ENCODE measurements around the gene TMIGD2. TPM values are rescaled to one million over a fixed set of nuclear protein-coding genes. Genes with fewer than 3 reads are reported as not detected.

TMIGD2 gene
- total RNA-seq, 4 donors from 2014 or later: not detected

DNA sequence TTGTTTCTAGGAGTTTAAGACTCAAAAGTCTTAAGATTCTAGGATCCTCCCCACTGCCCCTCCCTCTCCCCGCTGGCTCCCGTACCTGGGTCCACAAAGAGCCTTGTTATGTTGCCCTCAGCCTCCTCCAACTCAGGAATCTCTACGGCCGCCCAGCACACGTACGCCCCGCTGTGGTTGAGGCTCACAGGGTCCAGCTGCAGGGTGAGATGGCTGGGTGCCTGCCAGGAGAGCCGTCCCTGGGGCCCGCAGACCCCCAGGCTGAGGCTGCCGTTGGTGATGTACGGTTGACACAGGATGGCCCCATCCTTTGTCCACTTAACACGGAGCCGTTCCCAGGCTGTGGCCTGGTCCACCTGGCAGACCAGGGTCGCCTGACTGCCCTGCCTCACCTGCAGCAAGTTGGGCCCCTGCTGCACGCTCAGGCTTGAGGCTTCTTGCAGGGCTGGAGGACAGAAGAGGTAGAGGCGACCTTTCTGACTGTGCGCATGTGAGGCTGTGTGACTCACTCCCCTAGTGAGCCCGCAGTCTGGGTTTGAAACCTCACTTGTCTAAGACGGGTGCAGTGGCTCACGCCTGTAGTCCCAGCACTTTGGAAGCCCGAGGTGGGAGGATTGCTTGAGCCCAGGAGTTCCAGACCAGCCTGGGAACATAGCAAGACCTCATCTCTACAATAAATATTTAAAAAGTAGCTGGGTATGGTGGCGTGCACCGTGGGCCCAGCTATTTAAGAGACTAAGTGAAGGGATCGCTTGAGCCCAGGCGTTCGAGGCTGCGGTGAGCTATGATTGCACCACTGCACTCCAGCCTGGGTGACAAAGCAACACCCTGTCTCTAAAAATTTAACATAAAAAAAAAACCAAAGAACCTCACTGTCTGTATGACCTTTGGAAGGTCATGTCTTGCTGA is 4.0 kb downstream of the TMIGD2 start:
- WGBS: 89% methylated on average over 16 of the region's 27 CpGs
- Histone ChIP-seq H3K4me1 (peaks cover 5% of the 10 kb centered on the region), H3K27ac (no peak overlapping the region), H3K36me3 (no peaks in the 10 kb centered on the region), H3K9me3 (no peaks in the 10 kb centered on the region), H3K27me3 (peaks cover 13% of the 10 kb centered on the region), H3K4me3 (no peak overlapping the region)
- no peak for TF ChIP-seq POLR2A (IDR thresholded peaks at IDR 0.05)
- no peak for TF ChIP-seq EP300 (IDR thresholded peaks at IDR 0.05)
- TF ChIP-seq CTCF (IDR thresholded peaks at IDR 0.05): no peak
- TF ChIP-seq POLR2AphosphoS5 (IDR thresholded peaks at IDR 0.05): no peak
- DNase-seq (ENCODE audit: low spot score in 2 of 2): no peak

GRCh38 chr19:4295972-4296771 is 6.0 kb downstream of the TMIGD2 start:
- Histone ChIP-seq H3K4me1 (peaks cover 5% of the 10 kb centered on the region), H3K9me3 (no peaks in the 10 kb centered on the region), H3K27ac (no peak overlapping the region), H3K4me3 (no peak overlapping the region), H3K27me3 (peaks cover 18% of the 10 kb centered on the region), H3K36me3 (no peaks in the 10 kb centered on the region)
- no peak for TF ChIP-seq EP300 (IDR thresholded peaks at IDR 0.05)
- TF ChIP-seq POLR2AphosphoS5 (IDR thresholded peaks at IDR 0.05): no peak
- no peak for DNase-seq (ENCODE audit: low spot score in 2 of 2)
- WGBS: 51% methylated on average over 12 of the region's 14 CpGs

DNA sequence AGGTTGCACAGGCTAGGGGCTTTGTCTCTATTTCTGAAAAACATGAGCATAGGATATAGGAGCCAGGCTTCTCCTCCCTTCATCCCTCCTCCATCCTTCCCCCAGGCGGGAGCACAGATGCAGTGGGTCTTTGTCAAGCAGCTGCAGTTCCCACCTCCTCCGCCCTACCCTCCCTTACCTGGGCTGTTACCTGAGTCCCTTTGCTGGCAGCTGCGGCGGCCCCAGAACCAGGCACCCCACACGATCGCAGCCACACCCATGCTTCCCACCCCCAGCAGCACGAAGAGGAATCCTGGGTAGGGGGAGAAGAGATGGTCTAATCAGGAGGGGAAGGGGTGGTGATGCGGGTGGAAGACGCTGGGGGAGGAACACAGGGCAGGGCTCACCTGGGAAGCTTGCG is 7.8 kb downstream of the TMIGD2 start:
- 41% methylated on average over 10 of the region's 10 CpGs for WGBS
- Histone ChIP-seq H3K4me1 (peaks cover 5% of the 10 kb centered on the region), H3K27me3 (peaks cover 23% of the 10 kb centered on the region)

GRCh38 chr19:4292515-4292914 is 9.7 kb downstream of the TMIGD2 start:
- H3K9me3 ChIP-seq: no peaks in the 10 kb centered on the region
- TF ChIP-seq POLR2A (IDR thresholded peaks at IDR 0.05) (no peak), EP300 (IDR thresholded peaks at IDR 0.05) (no peak), CTCF (IDR thresholded peaks at IDR 0.05) (no peak)
- H3K4me3 ChIP-seq: no peak overlapping the region
- whole genome bisulfite sequencing: 67% methylated on average over 6 of the region's 15 CpGs
- peaks cover 5% of the 10 kb centered on the region for H3K4me1 ChIP-seq
- peaks cover 28% of the 10 kb centered on the region for H3K27me3 ChIP-seq
- DNase-seq (ENCODE audit: low spot score in 2 of 2): no peak
- H3K36me3 ChIP-seq: no peaks in the 10 kb centered on the region
- H3K27ac ChIP-seq: no peak overlapping the region

More for the DNA sequence above, 7.8 kb downstream of the TMIGD2 start:
- TF ChIP-seq POLR2AphosphoS5 (IDR thresholded peaks at IDR 0.05) (no peak), POLR2A (IDR thresholded peaks at IDR 0.05) (no peak), CTCF (IDR thresholded peaks at IDR 0.05) (no peak), EP300 (IDR thresholded peaks at IDR 0.05) (no peak)
- H3K36me3 ChIP-seq: no peaks in the 10 kb centered on the region
- DNase-seq (ENCODE audit: low spot score in 2 of 2): no peak
- no peaks in the 10 kb centered on the region for H3K9me3 ChIP-seq
- H3K27ac ChIP-seq: no peak overlapping the region
- no peak overlapping the region for H3K4me3 ChIP-seq

GRCh38 chr19:4291184-4291732 is 10.9 kb downstream of the TMIGD2 start:
- TF ChIP-seq EP300 (IDR thresholded peaks at IDR 0.05): no peak
- Histone ChIP-seq H3K27me3 (peaks cover 30% of the 10 kb centered on the region), H3K9me3 (no peaks in the 10 kb centered on the region), H3K27ac (no peak overlapping the region), H3K36me3 (no peaks in the 10 kb centered on the region), H3K4me1 (peaks cover 1% of the 10 kb centered on the region), H3K4me3 (no peak overlapping the region)
- no peak for DNase-seq (ENCODE audit: low spot score in 2 of 2)
- WGBS: 87% methylated on average over 4 of the region's 8 CpGs

All from suprapubic skin (tissue), 4 donors.